ENCODE measurements around the gene ZFHX3. TPM values are rescaled to one million over a fixed set of nuclear protein-coding genes. Genes with fewer than 3 reads are reported as not detected.

Gene ZFHX3
- total and polyA plus RNA-seq, 2 of the 8 experiments (the other 6 are each of a cell fraction or from before 2014, with no cell fraction given) = 0.08 to 0.99 TPM

GRCh38 chr16:72829846-72830775, 217.8 kb downstream of the ZFHX3 start (continued):
- TF ChIP-seq CHD7 (IDR thresholded peaks at IDR 0.05; ENCODE audit: insufficient replicate concordance, low read length) (no peak), SAP30 (IDR thresholded peaks at IDR 0.05; ENCODE audit: insufficient read depth, insufficient replicate concordance, low read length) (no peak), SIN3A (conservative IDR thresholded peaks at IDR 0.05 in 1 of 2, IDR thresholded peaks at IDR 0.05 in 1 of 2; ENCODE audit: low read depth in 1 of 2, low read length in 2 of 2) (no peak), BCL11A (IDR thresholded peaks at IDR 0.05; ENCODE audit: low read depth in 2 of 2, low read length in 2 of 2) (no peak), GABPA (IDR thresholded peaks at IDR 0.05; ENCODE audit: borderline replicate concordance, insufficient read depth, low read length) (no peak), TCF12 (IDR thresholded peaks at IDR 0.05; ENCODE audit: low read depth, low read length) (no peak), KDM5A (IDR thresholded peaks at IDR 0.05; ENCODE audit: low read length) (no peak), NANOG (IDR thresholded peaks at IDR 0.05; ENCODE audit: insufficient read depth, low read depth, low read length, poor library complexity, severe bottlenecking) (no peak)
